Stomach (tissue), 4 donors: ENCODE results near the gene EXPH5.

Experiments used
- EP300 ChIP-seq: sonication (generic); formaldehyde crosslinking; IDR thresholded peaks from one replicate; pipeline ENCODE4 v1.6.1; 2017; ENCODE audit warnings: antibody characterized with exemption
- POLR2A ChIP-seq, 4 donors: fragments of 450-650 bp; IDR thresholded peaks; one replicate each; pipeline ENCODE4 v1.6.1; 2016; ENCODE audit warnings: antibody characterized with exemption in 4 of 4, control low read depth in 2 of 4, mild to moderate bottlenecking in 1 of 4, moderate library complexity in 1 of 4
- TF ChIP-seq, protein P1 (sequence below), 7 experiments: fragments of 450-650 bp in 4 of 7; fragments of 200-600 bp in 3 of 7; sonication (generic) in 3 of 7; IDR thresholded peaks; one replicate each; pipeline ENCODE4 v1.5.1; 2016 to 2019; ENCODE audit warnings: antibody characterized with exemption in 7 of 7, control low read depth in 2 of 7, mild to moderate bottlenecking in 1 of 7

- TF ChIP-seq, protein P1, sequence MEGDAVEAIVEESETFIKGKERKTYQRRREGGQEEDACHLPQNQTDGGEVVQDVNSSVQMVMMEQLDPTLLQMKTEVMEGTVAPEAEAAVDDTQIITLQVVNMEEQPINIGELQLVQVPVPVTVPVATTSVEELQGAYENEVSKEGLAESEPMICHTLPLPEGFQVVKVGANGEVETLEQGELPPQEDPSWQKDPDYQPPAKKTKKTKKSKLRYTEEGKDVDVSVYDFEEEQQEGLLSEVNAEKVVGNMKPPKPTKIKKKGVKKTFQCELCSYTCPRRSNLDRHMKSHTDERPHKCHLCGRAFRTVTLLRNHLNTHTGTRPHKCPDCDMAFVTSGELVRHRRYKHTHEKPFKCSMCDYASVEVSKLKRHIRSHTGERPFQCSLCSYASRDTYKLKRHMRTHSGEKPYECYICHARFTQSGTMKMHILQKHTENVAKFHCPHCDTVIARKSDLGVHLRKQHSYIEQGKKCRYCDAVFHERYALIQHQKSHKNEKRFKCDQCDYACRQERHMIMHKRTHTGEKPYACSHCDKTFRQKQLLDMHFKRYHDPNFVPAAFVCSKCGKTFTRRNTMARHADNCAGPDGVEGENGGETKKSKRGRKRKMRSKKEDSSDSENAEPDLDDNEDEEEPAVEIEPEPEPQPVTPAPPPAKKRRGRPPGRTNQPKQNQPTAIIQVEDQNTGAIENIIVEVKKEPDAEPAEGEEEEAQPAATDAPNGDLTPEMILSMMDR (IDR thresholded peaks at IDR 0.05) = no peak
- TF ChIP-seq POLR2A (IDR thresholded peaks at IDR 0.05) (no peak), EP300 (no peak)
Observed at GRCh38 chr11:108596701-108597100, 3.1 kb upstream of the EXPH5 start.
